MM.1S (cell line): ENCODE results near the gene MED16.
A peak's percentile ranks its signal among the peaks of the same experiment; 100 is the strongest.

Experiments
- DNase-seq: peaks from one replicate; pipeline ENCODE4 v3.0.0-alpha.2; 2015
- H2AFZ ChIP-seq: fragments of 300-600 bp; sonication (generic); 2 replicates; pipeline ENCODE4 v1.6.0; 2016; ENCODE audit warnings: antibody characterized with exemption, low read length
- H3F3A ChIP-seq: fragments of 300-600 bp; sonication (generic); 2 replicates; pipeline ENCODE4 v1.6.1; 2016; ENCODE audit warnings: mild to moderate bottlenecking, antibody characterized with exemption, low read length, moderate library complexity, mixed read lengths; ENCODE audit not compliant: insufficient read depth
- H3K27ac ChIP-seq: fragments of 300-600 bp; sonication (generic); 2 replicates; pipeline ENCODE4 v1.5.1; 2016; ENCODE audit warnings: mild to moderate bottlenecking, low read length
- H3K27me3 ChIP-seq: fragments of 300-600 bp; sonication (generic); replicated peaks from 2 replicates; pipeline ENCODE4 v1.6.0; 2016; ENCODE audit warnings: low read length; ENCODE audit not compliant: insufficient read depth
- H3K36me3 ChIP-seq: fragments of 300-600 bp; sonication (generic); replicated peaks from 2 replicates; pipeline ENCODE4 v1.6.1; 2016; ENCODE audit warnings: mild to moderate bottlenecking, low read length, mixed read lengths; ENCODE audit not compliant: insufficient read depth
- H3K4me1 ChIP-seq: fragments of 300-600 bp; sonication (generic); 2 replicates; pipeline ENCODE4 v1.6.1; 2016; ENCODE audit warnings: low read length, mixed read lengths
- H3K4me2 ChIP-seq: fragments of 300-600 bp; sonication (generic); 2 replicates; pipeline ENCODE4 v1.6.0; 2016; ENCODE audit warnings: low read depth, low read length
- H3K4me3 ChIP-seq: fragments of 300-600 bp; sonication (generic); 2 replicates; pipeline ENCODE4 v1.5.1; 2016; ENCODE audit warnings: low read length, mixed read lengths
- H3K79me2 ChIP-seq: fragments of 300-600 bp; sonication (generic); 2 replicates; pipeline ENCODE4 v1.6.1; 2016; ENCODE audit warnings: mixed run types, low read length, mixed read lengths
- H3K9ac ChIP-seq: fragments of 300-600 bp; sonication (generic); 2 replicates; pipeline ENCODE4 v1.6.1; 2016; ENCODE audit warnings: low read length, mixed read lengths
- H3K9me2 ChIP-seq: fragments of 300-600 bp; sonication (generic); replicated peaks from 2 replicates; pipeline ENCODE4 v1.6.1; 2016; ENCODE audit warnings: mild to moderate bottlenecking, low read length, mixed read lengths; ENCODE audit not compliant: insufficient read depth
- H3K9me3 ChIP-seq: fragments of 300-600 bp; sonication (generic); replicated peaks from 2 replicates; pipeline ENCODE4 v1.6.1; 2016; ENCODE audit warnings: mild to moderate bottlenecking, low read length, mixed read lengths; ENCODE audit not compliant: insufficient read depth
- H4K20me1 ChIP-seq: fragments of 300-600 bp; sonication (generic); 2 replicates; pipeline ENCODE4 v1.6.1; 2016; ENCODE audit warnings: mild to moderate bottlenecking, low read length, moderate library complexity, mixed read lengths; ENCODE audit not compliant: insufficient read depth
- CTCF ChIP-seq: fragments of 300-600 bp; sonication (generic); IDR thresholded peaks from 2 replicates; pipeline ENCODE4 v1.5.1; 2016; ENCODE audit warnings: antibody characterized with exemption, low read length, mixed read lengths
- EZH2 ChIP-seq: fragments of 300-600 bp; sonication (generic); optimal IDR thresholded peaks from 2 replicates; pipeline ENCODE3; 2017; ENCODE audit warnings: low read depth, mild to moderate bottlenecking, antibody characterized with exemption, low read length, mixed read lengths
- EZH2phosphoT487 ChIP-seq: fragments of 300-600 bp; sonication (generic); IDR thresholded peaks from 2 replicates; pipeline ENCODE4 v1.6.1; 2018; ENCODE audit warnings: antibody characterized with exemption, low read length

MED16 gene

GRCh38 chr19:892894-893689, at the start of gene MED16, which contains the start of gene RNU6-9:
Gene MED16, minus strand, starts transcription at chr19:893187. Its CDS starts 2,056 bp downstream, at chr19:891131.
Gene RNU6-9, plus strand, starts transcription at chr19:893484.
- H3K9me2 ChIP-seq, result no peaks in the 10 kb centered on the region
- DNase-seq, result peak; percentile 96
- H3K36me3 ChIP-seq, result no peaks in the 10 kb centered on the region
- H3K4me1 ChIP-seq, result no peaks in the 10 kb centered on the region
- peak within 1 kb of the TSS; percentile 85 for H2AFZ ChIP-seq
- H4K20me1 ChIP-seq, result no peaks in the 10 kb centered on the region; the same call in 1 of the 2 replicates
- no peaks in the 10 kb centered on the region for H3F3A ChIP-seq
- H3K9me3 ChIP-seq, result no peaks in the 10 kb centered on the region
- peak within 1 kb of the TSS; percentile 93 for H3K9ac ChIP-seq
- H3K27ac ChIP-seq, result peak within 1 kb of the TSS; percentile 67
- H3K27me3 ChIP-seq, result no peaks in the 10 kb centered on the region
- peak within 1 kb of the TSS; percentile 74 for H3K4me2 ChIP-seq
- H3K79me2 ChIP-seq, result peaks cover 31% of the 10 kb centered on the region
- TF ChIP-seq CTCF (no peak), EZH2phosphoT487 (no peak), EZH2 (no peak)
- peak within 1 kb of the TSS; percentile 94 for H3K4me3 ChIP-seq

DNA sequence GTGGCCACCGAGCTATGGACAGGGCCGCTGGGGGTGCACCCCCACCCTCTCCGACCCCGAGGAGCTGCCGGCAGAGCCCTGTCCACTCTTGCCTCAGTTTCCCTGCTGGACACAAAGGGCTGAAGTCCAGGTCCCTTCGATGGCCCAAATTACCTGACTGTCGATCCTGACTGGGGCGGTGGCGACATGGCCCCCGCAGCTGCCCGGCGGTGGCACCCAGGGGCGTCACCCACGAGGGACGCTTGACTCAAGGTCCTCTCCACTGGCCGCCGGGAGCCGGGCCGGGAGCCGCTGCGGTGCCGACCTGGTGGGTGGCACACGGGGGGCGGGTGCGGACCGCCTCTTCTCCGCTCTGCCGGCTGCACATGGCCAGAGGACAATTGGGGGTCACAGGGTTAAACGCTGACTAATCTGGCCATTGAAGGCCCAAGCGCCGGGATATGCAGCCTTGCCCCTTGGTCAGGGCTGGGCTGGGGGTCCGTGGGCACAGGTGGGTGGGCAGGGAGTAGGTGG, 49.2 kb upstream of the MED16 start:
- no peaks in the 10 kb centered on the region for H3K4me1 ChIP-seq
- no peak for DNase-seq
- H3K4me2 ChIP-seq, result no peak overlapping the region
- H3K79me2 ChIP-seq, result peaks cover 46% of the 10 kb centered on the region
- H3K9ac ChIP-seq, result no peak overlapping the region
- no peaks in the 10 kb centered on the region for H3K9me3 ChIP-seq
- H3F3A ChIP-seq, result no peaks in the 10 kb centered on the region
- H3K36me3 ChIP-seq, result no peaks in the 10 kb centered on the region
- H3K9me2 ChIP-seq, result no peaks in the 10 kb centered on the region
- no peak overlapping the region for H2AFZ ChIP-seq
- H4K20me1 ChIP-seq, result no peaks in the 10 kb centered on the region
- no peak overlapping the region for H3K27ac ChIP-seq
- no peak for TF ChIP-seq EZH2
- TF ChIP-seq EZH2phosphoT487, result no peak
- no peak for TF ChIP-seq CTCF
- no peaks in the 10 kb centered on the region for H3K27me3 ChIP-seq
- H3K4me3 ChIP-seq, result no peak overlapping the region

DNA sequence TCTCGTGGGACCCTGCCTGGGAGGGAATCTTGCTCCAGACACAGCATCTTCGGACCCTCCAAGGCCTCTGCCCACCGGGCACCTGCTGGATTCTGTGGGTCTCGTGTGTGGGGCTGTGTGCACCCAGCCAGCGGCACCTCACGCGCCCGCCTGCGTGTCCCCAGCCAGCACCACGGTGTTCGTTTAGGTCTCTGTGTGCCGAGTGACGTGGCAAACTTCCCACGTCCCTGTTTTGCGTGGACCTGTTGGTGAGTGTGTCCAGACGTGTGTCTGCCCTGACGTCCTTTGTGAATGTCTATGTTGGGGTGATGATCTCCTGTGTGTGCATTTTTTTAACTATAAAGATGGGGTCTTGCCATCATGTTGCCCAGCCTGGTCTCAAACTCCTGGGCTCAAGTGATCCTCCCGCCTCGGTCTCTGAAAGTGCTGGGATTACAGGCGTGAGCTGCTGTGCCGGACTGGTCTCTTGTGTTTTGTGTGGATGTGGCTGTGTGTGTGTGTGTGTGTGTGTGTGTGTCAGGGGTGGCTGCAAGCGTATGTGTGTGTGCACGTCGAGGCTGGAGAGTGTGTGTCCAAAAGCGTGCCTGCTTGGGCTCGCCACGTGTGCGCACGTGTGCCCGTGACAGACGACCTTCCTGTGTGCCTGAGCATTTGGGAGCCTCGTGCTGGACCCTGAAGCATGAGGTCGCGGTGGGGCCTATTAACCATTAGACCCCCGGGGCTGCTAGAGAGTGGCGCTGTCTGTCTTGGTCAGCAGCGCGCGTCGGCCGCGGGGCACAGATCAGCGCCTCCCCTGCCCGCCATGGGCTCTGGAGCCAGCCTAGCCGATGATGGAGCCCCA, 48.5 kb upstream of the MED16 start:
- no peak overlapping the region for H3K4me3 ChIP-seq
- no peaks in the 10 kb centered on the region for H4K20me1 ChIP-seq
- no peak for DNase-seq
- no peaks in the 10 kb centered on the region for H3K27me3 ChIP-seq
- no peaks in the 10 kb centered on the region for H3F3A ChIP-seq
- no peaks in the 10 kb centered on the region for H3K9me3 ChIP-seq
- H3K36me3 ChIP-seq, result no peaks in the 10 kb centered on the region
- no peak overlapping the region for H3K4me2 ChIP-seq
- H3K79me2 ChIP-seq, result peaks cover 46% of the 10 kb centered on the region
- TF ChIP-seq EZH2 (no peak), EZH2phosphoT487 (no peak), CTCF (no peak)
- no peak overlapping the region for H2AFZ ChIP-seq
- H3K27ac ChIP-seq, result no peak overlapping the region
- no peak overlapping the region for H3K9ac ChIP-seq
- no peaks in the 10 kb centered on the region for H3K9me2 ChIP-seq
- no peaks in the 10 kb centered on the region for H3K4me1 ChIP-seq
